ENCODE results near the gene MAP2K2. TPM values are rescaled to one million over a fixed set of nuclear protein-coding genes. Genes with fewer than 3 reads are reported as not detected.

The MAP2K2 gene
- total RNA-seq, 1 experiment from 2014 or later, result 212 TPM

DNA sequence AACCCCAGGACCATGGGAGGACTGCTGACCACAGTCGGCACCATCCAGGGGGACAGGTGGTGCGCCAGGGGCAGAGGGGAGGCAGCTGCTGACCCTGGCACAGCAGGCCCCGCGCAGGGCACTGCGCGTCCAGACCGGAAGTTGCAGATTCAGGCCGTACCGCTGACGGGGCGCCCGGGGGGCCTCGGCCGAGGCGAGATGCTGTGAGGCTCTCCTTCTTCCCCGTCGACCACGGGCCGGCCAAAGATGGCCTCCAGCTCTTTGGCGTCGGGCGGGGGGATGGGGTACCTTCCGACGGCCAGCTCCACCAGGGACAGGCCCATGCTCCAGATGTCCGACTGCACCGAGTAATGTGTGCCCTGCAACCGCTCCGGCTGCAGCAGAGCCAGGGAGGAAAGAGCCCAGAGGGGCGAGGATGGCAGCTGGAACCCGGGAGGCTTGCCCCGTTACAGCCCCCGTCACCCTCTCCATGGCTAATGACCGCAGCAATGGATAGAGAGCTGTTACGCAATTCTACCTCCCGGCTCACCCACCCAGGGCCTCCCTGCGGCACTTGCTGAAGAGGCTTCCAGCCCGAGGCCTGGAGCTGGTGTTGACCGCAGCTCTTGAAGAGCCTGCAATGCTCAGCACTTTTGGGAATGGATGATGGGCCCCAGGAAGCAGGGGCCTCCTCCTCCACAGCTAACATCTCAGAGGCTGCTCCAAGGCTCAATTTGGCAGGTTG is 24.7 kb downstream of the MAP2K2 start:
- no peak for DNase-seq (ENCODE audit: low spot score)

DNA sequence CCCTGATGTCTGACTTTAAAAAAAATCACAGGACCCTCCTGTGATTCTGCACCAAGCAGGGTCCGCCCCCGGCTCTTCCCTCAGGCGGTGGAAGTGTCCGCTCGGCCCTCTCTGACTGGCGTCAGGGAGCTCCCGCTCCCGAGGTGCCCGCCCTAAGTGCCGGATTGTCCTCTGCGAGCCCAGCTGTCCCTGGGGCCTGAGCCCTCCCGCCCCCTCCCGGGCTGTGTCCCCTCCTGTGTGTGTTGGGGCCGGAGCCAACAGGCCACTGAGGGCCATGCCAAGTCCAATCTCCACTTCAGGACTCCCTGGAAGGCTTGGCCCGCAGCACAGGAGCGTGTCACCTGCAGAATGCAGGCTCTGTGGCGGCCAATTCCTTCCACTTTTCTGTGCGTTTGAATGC is 25.4 kb downstream of the MAP2K2 start:
- DNase-seq (ENCODE audit: low spot score), result no peak

DNA sequence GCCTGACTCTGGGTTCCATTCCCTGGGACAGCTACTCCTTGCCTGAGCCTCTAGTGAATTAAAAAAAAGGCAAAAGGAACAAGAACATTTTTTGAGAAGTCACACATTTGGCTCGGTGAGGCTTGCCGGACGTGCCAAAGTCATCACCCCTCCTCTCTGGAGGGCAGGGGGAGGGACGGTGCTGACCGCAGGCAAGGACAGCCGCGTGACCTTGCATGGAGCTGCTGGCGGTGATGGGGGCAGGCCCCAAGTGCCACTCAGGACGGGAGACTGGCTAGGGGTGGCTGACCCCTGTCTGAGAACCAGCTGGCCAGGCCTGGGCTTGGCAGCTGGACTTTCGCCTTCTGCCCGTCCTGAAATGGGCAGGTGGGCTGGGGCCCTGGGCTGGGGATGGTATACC is 26.4 kb downstream of the MAP2K2 start:
- DNase-seq (ENCODE audit: low spot score), result no peak

DNA sequence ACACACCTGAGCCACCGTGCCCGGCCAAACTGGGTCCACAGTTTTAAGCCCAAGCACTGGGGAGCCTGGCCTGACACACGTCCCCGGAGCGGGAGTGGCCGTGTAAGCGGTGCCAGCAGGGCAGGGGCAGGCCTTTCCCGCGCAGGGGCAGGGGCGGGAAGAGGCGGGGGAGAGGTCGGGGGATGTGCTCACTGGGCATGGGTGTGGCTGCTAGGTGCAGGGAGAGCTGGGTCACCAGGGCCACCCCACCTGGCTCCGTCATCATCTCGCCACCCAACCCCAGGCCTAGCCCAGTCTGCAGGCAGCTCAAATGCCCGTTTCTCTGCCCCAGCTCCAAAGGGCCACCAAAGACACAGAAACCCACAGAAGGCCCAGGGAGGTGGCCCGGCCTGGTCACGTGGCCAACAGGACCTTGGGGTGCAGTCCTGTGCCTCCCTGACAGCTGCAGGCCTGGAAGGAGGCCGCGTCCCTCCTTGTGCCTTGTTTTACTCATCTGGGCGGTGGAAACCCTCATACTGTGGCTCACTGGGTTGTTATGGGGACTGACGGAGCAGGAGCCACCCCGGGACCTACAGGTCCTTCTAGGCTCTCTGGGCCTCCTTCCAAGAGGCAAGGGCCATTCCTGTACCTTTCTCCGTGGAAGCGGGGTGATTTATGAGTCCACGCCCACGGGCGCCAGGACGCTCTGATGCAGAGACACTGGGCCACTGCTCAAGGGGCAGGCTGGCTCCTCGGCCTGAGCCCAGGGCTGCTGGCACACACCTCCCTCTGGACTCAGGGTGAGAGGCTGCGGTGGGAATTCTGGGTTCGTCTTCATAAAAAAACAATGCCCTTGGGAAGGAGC is 27.7 kb downstream of the MAP2K2 start:
- DNase-seq (ENCODE audit: low spot score), result no peak

DNA sequence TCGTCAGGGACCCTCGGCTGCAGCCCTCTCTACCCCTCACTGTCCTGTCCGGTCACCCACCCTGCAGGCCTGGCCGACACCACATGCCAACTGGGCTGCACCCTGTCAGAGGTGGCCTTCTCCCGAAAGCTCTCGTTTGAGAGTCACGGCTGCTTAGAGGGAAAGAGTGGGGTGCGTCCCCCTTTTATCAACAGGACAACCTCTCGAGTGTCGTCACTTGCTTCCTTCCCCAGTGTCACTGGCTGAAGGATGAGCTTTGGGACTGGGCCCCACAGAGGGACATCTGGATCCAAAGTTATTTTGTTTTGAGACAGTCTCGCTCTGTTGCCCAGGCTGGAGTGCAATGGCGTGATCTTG is 28.5 kb downstream of the MAP2K2 start:
- no peak for DNase-seq (ENCODE audit: low spot score)

DNA sequence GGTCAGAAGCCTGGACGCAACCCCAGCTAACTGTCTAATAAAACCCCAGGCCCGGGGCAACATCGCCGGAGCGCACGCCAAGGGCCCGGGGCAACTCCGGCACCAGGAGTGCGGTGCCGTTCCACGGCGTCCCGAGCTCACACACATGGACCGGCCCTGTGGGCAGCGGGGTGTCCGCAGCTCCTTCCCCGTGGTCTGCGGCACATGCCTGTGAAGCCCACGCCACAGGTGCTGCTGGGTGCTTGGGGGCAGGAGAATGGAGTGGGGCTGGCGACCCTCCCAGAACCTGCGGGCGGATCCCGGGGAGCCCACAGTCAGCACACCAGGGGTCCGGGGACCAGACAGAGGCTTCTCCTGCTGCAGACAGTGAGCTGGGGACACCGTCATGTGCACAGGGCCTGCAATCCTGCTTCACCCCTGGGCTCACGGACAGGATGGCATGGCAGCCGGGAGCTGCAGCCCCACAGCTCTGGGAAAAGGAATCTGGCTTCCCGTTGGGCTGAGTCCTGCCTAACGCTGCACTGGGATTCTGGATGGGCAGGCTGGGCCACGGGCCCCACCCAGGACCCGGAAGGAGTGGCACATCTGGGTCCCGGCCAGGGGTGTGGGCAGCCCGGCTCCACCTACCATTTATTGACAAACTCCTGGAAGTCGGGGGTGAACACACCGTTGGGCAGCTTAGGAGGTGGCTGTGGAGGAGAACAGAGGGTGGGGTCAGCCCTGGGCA is 29.0 kb downstream of the MAP2K2 start:
- peak; percentile 44 for DNase-seq (ENCODE audit: low spot score)

DNA sequence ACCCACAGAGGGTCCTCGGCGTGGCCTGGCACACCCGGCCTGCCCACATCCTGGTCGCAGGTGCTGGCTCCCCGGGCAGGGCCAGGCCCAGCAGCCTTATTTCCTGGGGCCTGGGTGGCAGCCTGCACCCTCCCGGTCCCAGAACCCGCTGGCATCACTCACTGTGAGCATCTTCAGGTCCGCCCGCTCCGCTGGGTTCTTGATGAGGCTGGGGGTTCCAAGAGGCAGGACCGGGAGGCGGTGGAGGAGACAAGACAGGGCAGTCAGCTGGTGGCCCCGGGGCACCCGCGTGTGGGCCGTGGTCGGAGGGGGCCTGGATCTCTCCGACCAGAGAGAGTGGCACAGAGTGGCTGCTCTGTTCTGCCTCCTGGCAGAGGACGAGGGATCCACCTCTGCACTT is 29.6 kb downstream of the MAP2K2 start:
- no peak for DNase-seq (ENCODE audit: low spot score)

DNA sequence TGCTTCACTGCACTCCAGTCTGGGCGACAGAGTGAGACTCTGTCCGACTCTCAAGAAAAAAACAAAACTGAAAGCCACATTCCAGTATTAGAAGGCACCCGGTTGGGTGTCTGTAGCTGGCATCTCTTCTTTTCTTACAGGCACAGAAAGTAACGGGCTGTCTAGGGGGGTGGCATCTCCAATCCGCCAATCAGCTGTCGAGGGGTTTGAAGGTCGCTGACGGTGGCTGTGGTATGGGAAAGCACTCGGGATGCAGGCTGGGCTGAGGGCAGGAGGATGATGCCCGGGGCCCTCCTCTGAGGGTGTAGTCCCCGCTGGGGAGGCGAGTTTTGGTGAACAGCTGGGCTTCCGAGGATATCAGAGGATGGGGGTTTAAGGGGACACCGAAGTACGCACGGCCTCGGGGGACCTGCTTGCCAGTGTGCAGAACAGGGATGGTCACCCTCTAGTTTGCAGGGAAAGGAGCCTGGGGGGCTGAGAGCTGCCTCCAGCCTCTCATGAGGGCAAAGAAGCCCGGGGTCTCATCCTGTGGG is 30.2 kb downstream of the MAP2K2 start:
- no peak for DNase-seq (ENCODE audit: low spot score)

DNA sequence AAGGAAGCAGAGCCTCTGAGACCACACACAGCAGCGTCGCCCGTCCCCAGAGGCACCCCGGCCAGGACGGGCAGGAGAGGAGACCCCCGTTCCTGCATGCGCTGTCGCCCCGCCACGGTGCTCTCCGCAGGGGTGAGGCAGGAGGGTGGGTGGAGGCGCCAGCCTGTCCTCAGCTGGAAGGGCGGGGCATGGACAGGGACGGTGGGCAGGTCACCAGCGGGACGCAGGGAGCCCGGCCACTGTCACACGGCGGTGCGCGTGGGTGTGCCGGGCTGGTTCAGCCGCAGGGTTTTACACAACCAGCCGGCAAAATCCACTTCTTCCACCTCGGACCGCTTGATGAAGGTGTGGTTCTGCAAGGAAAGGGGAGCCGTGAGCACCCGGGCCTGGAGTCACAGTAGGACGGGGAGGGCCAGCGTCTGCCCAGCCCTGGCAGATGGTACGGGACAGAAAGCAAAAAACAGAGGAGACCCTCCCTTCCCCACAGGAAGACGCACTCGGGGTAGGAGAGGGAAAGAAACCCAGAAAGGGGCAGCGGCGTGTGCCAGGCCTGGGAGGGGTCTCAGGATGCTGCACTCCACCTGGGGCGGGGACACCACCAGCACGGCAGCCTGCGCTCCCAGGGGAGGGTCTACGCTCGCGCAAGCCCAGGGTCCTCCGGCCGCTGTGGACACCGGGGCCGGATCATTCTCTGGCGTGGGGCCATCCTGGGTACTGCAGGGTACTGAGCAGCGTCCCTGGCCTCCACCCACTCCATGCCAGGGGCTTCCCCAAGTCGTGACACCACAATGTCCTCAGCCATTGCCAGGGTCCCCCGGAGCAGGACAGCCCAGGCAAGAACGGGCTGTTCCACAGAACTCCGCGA is 33.3 kb downstream of the MAP2K2 start:
- DNase-seq (ENCODE audit: low spot score), result no peak

DNA sequence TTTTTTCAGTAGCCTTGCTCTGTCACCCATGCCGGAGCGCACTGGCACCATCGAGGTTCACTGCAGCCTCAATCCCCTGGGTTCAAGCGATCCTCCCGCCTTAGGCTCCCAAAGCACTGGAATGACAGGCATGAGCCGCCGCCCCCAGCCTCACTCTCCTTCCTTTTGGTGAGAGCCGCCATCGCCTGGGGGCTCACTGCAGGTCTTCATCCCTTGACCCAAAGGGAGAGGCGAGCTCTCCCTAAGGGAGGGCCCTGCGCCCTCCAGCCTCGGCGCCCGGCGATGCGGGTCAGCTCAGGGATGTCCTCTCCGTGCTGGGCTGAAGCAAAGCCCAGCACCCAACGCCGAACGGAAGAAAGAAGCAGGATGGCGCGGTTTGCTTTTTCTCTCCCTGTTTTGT is 34.0 kb downstream of the MAP2K2 start:
- DNase-seq (ENCODE audit: low spot score), result no peak

DNA sequence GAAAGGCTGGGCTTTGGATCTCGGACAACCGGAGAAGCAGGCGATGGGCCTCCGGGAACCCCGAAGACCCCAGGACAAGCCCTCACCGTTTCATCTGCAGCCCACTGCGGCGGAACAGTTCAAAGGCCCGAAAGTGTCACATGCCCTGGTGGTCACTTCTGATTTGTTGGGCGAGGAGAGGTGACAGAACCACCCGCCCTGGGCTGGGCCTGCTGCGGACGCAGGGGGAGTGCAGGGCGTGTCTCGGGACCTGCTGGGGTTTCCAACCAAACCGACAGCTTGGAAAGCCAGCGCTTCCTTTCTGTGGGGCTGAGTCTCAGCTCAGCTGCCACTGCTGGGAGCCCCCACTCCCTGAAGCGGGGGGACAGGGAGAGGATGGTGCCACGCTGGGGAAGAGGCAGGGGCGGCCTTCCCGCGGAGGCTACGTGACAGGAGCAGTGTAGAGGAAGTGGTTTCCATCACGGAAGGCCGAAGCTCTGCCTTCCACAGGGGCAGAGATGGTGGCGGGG is 34.5 kb downstream of the MAP2K2 start:
- peak; percentile 64 for DNase-seq (ENCODE audit: low spot score)

DNA sequence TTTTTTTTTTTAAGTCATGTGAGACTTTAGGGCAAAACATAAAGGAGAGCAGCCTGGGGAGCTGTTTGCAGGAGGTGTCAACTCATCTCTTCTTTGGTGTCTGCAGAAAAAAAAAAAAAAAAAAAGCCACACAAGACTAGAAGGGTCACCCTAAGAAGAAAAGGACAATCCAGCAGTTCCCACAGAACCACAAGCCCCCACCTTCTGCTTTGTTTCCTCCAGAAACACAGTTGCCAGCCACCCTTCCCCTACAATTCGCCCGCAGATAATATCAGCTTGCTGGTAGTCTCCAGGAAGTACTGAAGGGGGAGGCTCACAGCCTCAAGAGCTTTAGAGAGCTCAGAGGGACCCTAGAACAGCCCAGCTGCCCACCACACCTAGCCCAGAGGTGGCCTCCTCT is 34.9 kb downstream of the MAP2K2 start:
- peak; percentile 63 for DNase-seq (ENCODE audit: low spot score)

DNA sequence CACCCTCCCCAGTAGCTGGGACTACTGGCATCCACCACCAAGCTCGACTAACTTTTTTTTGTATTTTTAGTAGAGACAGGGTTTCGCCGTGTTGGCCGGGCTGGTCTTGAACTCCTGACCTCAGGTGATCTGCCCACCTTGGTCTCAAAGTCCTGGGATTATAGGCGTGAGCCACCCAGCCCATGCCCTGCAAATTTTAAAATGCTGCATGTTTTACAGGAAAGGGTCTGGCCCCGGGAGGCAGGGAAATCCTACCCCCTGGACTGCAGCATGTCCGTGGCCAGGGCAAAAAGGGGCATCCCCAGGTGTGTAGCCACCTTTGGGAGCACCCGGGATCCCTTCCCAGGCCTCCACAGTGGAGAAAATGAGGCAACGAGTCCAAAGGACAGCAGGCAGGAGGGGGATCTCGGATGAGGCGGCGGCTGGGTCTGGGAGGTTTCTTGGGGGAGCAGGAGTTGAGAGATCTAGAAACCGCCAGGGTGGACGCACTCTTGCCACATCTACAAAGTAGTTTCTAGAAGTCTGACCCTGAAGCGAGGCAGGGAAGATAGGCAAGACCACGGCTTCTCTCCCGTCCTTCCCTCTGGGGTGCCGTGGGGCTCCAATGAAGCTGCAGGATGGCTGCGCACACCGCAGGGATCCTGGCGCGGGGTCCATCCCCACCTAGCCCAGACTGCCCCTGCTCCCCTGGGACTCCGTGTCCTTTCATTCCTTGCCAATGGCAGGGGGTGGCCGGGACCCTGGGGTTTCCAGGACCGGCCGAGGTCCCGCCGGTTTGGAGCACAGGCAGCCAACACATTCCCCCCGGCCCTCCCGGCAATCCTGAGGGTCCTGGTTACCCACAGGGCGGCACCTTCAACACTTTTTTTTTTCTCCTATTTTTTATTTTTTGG is 35.9 kb downstream of the MAP2K2 start:
- DNase-seq (ENCODE audit: low spot score), result no peak

DNA sequence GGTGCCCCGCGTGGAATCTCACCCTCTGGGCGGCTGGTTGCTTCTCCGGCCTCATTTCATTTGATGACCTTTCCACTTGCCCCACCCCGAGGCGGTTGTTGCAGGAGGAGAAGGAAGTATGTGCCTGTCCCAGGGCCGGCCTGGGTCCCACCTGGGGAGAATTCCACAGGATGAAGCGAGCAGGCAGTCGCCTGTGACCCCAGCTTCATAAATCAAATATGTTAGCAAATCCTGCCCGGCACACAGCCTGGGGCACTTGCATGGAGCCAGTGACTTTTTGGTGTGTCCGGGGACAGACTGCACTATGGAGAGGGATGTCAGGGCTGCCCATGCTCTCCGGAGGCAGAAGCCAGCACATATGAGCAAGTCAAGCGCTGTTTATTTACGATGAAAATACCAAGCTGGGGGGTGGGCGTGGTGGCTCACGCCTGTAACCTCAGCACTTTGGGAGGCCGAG is 37.5 kb downstream of the MAP2K2 start:
- peak; percentile 36 for DNase-seq (ENCODE audit: low spot score)

DNA sequence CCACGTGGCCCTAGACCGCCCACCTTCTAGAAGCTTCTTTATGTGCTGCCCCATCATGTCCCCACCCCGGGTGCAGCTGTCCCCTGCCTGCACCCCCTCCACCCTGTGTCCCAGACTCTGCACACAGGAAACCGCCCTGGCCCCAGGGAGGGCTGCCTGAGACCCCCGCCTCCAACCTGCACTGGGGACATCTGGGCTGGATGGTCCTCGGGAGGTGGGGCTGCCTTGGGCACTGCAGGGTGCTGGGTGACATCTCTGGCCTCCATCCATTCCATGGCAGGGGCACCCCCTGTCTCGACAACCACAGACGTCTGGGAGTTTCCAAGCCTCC is 39.4 kb downstream of the MAP2K2 start:
- no peak for DNase-seq (ENCODE audit: low spot score)

DNA sequence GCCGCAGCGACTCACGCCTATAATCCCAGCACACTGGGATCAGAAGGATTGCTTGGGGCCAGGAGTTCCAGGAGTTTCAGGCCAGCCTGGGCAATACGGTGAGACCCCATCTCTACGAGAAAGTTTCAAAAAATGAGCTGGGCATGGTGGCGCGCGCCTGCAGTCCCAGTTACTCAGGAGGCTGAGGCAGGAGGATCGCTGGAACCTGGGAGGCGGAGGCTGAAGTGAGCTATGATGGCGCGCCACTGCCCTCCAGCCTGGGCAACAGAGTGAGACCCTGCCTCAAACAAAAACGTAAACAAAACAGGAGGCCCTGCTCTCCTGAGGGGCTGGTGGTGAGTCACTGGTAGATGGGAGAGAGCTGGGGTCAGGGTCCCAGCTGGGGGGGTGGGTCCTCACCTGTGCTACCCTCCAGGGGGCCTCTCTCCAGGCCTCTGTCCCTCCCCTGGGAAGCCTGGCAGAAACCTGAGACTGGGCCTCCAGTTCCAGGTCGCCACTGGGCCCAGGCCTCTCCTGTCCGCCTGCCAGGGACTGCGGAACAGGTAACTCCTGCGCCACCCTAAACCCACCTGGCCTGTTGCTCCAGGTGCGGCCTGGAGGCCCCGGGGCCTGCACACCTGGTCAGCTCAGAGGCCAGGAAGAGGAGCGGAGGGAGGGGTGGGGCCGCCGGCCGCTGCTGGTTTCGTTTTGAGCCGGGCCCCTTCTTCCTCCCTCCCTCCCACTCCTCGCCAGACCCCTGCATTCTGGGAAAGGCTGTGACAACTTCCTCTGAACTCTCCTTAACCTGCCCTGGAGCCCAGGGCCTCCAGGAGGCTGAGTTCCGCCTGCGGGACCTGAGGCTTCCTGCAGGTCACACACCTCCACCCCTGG is 40.0 kb downstream of the MAP2K2 start:
- DNase-seq (ENCODE audit: low spot score), result peak; percentile 84

DNA sequence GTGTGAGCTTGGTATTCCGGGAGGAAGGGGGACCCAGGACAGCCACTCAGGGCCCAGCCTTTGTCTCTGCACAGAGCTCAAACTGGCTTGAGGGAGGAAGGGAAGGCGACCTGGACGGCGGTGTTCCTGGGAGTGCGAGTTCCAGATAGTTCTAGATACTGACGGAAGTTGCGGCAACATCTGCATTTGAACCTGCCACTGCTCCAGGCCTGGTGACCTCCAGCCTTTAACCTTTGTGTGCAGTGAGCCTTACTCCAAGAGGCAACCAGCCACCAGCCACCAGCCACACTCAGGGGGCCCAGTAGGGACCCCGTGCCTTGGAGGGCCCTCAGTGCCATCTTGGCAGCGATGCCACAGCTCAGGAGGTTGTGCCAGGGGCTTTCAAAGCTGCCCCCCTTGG is 41.8 kb downstream of the MAP2K2 start:
- no peak for DNase-seq (ENCODE audit: low spot score)

DNA sequence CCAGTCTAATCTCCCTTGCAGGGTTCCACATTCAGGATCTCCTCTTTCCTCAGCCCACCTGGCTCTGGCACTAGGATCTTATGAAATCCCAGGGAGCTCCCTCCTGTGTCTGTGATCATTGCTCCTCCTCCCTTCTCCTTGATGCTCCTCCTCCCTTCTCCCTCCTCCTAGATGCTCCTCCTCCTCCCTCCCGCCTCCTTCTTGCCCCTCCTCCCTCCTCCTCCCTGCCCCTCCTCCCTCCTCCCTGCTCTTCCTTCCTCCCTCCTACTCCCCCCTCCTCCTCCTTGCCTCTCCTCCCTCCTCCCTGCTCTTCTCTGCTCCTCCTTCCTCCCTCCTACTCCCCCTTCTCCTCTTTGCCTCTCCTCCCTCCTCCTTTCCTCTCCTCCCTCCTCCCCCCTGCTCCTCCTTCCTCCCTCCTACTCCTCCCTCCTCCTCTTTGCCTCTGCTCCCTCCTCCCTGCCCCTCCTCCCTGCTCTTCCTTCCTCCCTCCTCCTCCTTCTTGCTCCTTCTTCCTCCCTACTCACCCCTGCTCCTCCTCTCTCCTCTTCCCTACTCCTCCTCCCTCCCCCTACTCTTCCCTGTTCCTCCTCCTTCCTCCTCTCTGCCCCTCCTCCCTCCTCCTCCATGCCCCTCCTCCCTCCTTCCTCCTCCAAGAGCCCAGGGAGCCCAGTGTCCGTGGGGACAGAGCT is 42.3 kb downstream of the MAP2K2 start:
- no peak for DNase-seq (ENCODE audit: low spot score)
